GM18858 (cell line): ENCODE data around the gene SLC6A6.

ENCODE experiments used
- ATAC-seq: cut with Tn5 transposase; IDR thresholded peaks from one replicate; pipeline ENCODE4 v1.9.1; 2021; ENCODE audit not compliant: unreplicated experiment

SLC6A6 gene

GRCh38 chr3:14451844-14452739 is 49.7 kb downstream of the SLC6A6 start:
- ATAC-seq = no peak

- ATAC-seq = no peak
These were observed 50.6 kb downstream of the SLC6A6 start for GRCh38 chr3:14452740-14453710.

- no peak for ATAC-seq
These were observed 51.7 kb downstream of the SLC6A6 start for GRCh38 chr3:14453876-14454638.

- no peak for ATAC-seq
These were observed 52.4 kb downstream of the SLC6A6 start for GRCh38 chr3:14454639-14455310.

GRCh38 chr3:14455571-14456317 is 53.3 kb downstream of the SLC6A6 start:
- no peak for ATAC-seq

GRCh38 chr3:14456794-14457193 is 54.4 kb downstream of the SLC6A6 start:
- no peak for ATAC-seq

GRCh38 chr3:14457481-14457880 is 55.1 kb downstream of the SLC6A6 start:
- no peak for ATAC-seq

GRCh38 chr3:14457999-14458398 is 55.6 kb downstream of the SLC6A6 start:
- ATAC-seq = no peak

- no peak for ATAC-seq
These were observed 56.2 kb downstream of the SLC6A6 start for GRCh38 chr3:14458434-14459275.

- no peak for ATAC-seq
These were observed 57.0 kb downstream of the SLC6A6 start for GRCh38 chr3:14459384-14459783.

GRCh38 chr3:14459787-14460186 is 57.4 kb downstream of the SLC6A6 start:
- ATAC-seq = no peak

- ATAC-seq = no peak
These were observed 58.1 kb downstream of the SLC6A6 start for GRCh38 chr3:14460342-14461005.

GRCh38 chr3:14461006-14461747 is 58.8 kb downstream of the SLC6A6 start:
- no peak for ATAC-seq

- ATAC-seq = no peak
These were observed 59.4 kb downstream of the SLC6A6 start for GRCh38 chr3:14461748-14462324.

GRCh38 chr3:14462738-14463137 is 60.3 kb downstream of the SLC6A6 start:
- ATAC-seq = no peak

GRCh38 chr3:14463330-14464140 is 61.1 kb downstream of the SLC6A6 start:
- ATAC-seq = no peak

- no peak for ATAC-seq
These were observed 61.7 kb downstream of the SLC6A6 start for GRCh38 chr3:14464141-14464465.
